NT2/D1 (cell line): ENCODE results near the gene GBP6.

Experiments used
- SUZ12 ChIP-seq: IDR thresholded peaks from 2 replicates; pipeline ENCODE4 v1.6.1; 2011; ENCODE audit not compliant: insufficient read length, insufficient read depth; ENCODE audit errors: extremely low read depth
- YY1 ChIP-seq: IDR thresholded peaks from 2 replicates; pipeline ENCODE4 v1.6.1; 2011; ENCODE audit not compliant: insufficient read length, insufficient read depth

DNA sequence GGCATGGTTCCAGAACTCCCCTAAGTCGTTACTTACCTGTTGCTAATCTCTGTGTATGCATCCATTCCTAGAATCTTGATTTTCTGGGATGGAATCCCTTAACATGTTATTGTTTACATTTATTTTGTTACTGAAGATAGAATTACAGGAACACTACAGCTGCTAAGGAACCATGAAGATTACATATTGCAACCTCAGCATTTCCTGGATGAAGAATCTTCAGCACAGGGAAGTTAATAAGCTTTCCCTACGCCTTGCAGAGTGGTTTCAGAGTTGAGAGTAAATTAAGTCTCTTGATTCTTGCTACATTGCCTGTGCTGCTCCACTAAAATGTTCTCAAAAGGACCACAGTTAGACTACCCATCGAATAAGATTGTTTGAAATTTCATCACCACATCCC lies 31.4 kb upstream of the GBP6 start:
- TF ChIP-seq SUZ12 (no peak), YY1 (no peak)
